Transverse colon (tissue), 4 donors: ENCODE data around the gene CHAD. TPM values are rescaled to one million over a fixed set of nuclear protein-coding genes. Genes with fewer than 3 reads are reported as not detected.

Source experiments
- DNase-seq: peaks from one replicate; pipeline ENCODE4 v3.0.0-alpha.2; 2019
- H3K27ac ChIP-seq, 4 donors: fragments of 200-600 bp; sonication (generic); 2 replicates each; pipeline ENCODE4 v1.5.1; 2016 to 2018; ENCODE audit warnings: inconsistent platforms in 4 of 4
- H3K27me3 ChIP-seq: fragments of 200-600 bp; sonication (generic); 2 replicates; pipeline ENCODE4 v1.5.1; 2017; ENCODE audit warnings: inconsistent platforms
- H3K36me3 ChIP-seq, 4 donors: fragments of 200-600 bp; sonication (generic); 2 replicates each; pipeline ENCODE4 v1.5.1; 2017 to 2019; ENCODE audit warnings: inconsistent platforms in 4 of 4
- H3K4me1 ChIP-seq, 4 donors: fragments of 200-600 bp; sonication (generic); 2 replicates each; pipeline ENCODE4 v1.5.1; 2017 to 2020; ENCODE audit warnings: inconsistent platforms in 4 of 4
- H3K4me3 ChIP-seq, 4 donors: fragments of 200-600 bp; sonication (generic); 1 replicate in 1 of 4; 2 replicates in 3 of 4; pipeline versions ENCODE4 v1.5.1 to v1.6.1; 2017 to 2019; ENCODE audit warnings: inconsistent platforms in 4 of 4
- H3K9me3 ChIP-seq, 2 donors: fragments of 200-600 bp; sonication (generic); 2 replicates each; pipeline ENCODE4 v1.5.1; 2017 to 2019; ENCODE audit warnings: inconsistent platforms in 2 of 2
- CTCF ChIP-seq, 5 experiments: fragments of 200-600 bp in 3 of 5; fragments of 450-650 bp in 2 of 5; sonication (generic) in 3 of 5; IDR thresholded peaks; 1 replicate in 2 of 5; 2 replicates in 3 of 5; pipeline ENCODE4 v1.5.1; 2016 to 2017; ENCODE audit warnings: antibody characterized with exemption in 5 of 5, inconsistent platforms in 3 of 5, mild to moderate bottlenecking in 2 of 5, moderate library complexity in 1 of 5
- EP300 ChIP-seq: sonication (generic); formaldehyde crosslinking; IDR thresholded peaks from one replicate; pipeline ENCODE4 v1.6.1; 2017; ENCODE audit warnings: antibody characterized with exemption, low read depth
- POLR2A ChIP-seq: fragments of 450-650 bp; IDR thresholded peaks from one replicate; pipeline ENCODE4 v1.6.1; 2016; ENCODE audit warnings: antibody characterized with exemption, mild to moderate bottlenecking, moderate library complexity
- POLR2AphosphoS5 ChIP-seq, 3 donors: sonication (generic); formaldehyde crosslinking; IDR thresholded peaks; one replicate each; pipeline ENCODE4 v1.6.1; 2016; ENCODE audit warnings: antibody characterized with exemption in 3 of 3
- WGBS, 2 donors: methylation state at CpG; one replicate each; pipeline ENCODE4 v1.1.5; 2018; ENCODE audit warnings: low coverage in 1 of 2; 5-methylcytosine and 5-hydroxymethylcytosine counted together
- in situ Hi-C, 4 donors: fragments of 200-750 bp; cut with MboI; loops; one replicate each; pipeline versions ENCODE4 v1.15.0 to v1.15.1; 2017; ENCODE audit warnings: low sequenced_read_pairs in 3 of 4, low pct_ligation_motif_present in 1 of 4, low pct_unique_long_range_greater_than_20kb in 1 of 4
- intact Hi-C: fragments of 100-400 bp; cut with DNase I; formaldehyde crosslinking; loops from one replicate; pipeline ENCODE4 v1.15.1; 2023; ENCODE audit warnings: low total_unique reads
- total RNA-seq, 4 donors: library from RNA; depleted of rRNA; stranded (reverse); fragments of >200 nt; gene quantifications; one replicate each; pipeline ENCODE4 v1.1.0, GENCODE V29; 2016

Gene CHAD
- total RNA-seq, 4 donors from 2014 or later: 9.6 to 59.8 (median 19.7) TPM

GRCh38 chr17:50462446-50462845 is 6.2 kb downstream of the CHAD start:
- no peak overlapping the region for H3K4me3 ChIP-seq
- no peaks in the 10 kb centered on the region for H3K27me3 ChIP-seq
- 87% methylated on average over 9 of the region's 9 CpGs; no CpG with 5 or more reads in 1 of the 2 donors for WGBS, 2 donors
- TF ChIP-seq POLR2AphosphoS5 (IDR thresholded peaks at IDR 0.05): no peak
- no peaks in the 10 kb centered on the region for H3K9me3 ChIP-seq
- H3K4me1 ChIP-seq: peaks cover 7 to 34% (median 15%) of the 10 kb centered on the region in 4 donors
- no peaks in the 10 kb centered on the region for H3K36me3 ChIP-seq
- in situ Hi-C loops (no loop called here), intact Hi-C loops (no loop called here)
- no peak overlapping the region for H3K27ac ChIP-seq
- no peak for DNase-seq

GRCh38 chr17:50461550-50462132 is 7.0 kb downstream of the CHAD start:
- DNase-seq: no peak

GRCh38 chr17:50460831-50461526 is 7.7 kb downstream of the CHAD start:
- no peak for DNase-seq

More at GRCh38 chr17:50461550-50462132, 7.0 kb downstream of the CHAD start:
- Histone ChIP-seq H3K27ac (no peak overlapping the region), H3K9me3 (no peaks in the 10 kb centered on the region), H3K36me3 (no peaks in the 10 kb centered on the region), H3K4me3 (no peak overlapping the region), H3K27me3 (no peaks in the 10 kb centered on the region), H3K4me1 (peaks cover 3 to 34% (median 9%) of the 10 kb centered on the region in 4 donors)
- intact Hi-C loops (no loop called here), in situ Hi-C loops (no loop called here)
- WGBS, 2 donors: 96% methylated on average over 14 of the region's 14 CpGs; no CpG with 5 or more reads in 1 of the 2 donors
- TF ChIP-seq POLR2AphosphoS5 (IDR thresholded peaks at IDR 0.05) (no peak), CTCF (IDR thresholded peaks at IDR 0.05) (no peak), EP300 (no peak), POLR2A (no peak)

GRCh38 chr17:50459756-50460155 is 8.9 kb downstream of the CHAD start:
- TF ChIP-seq POLR2A (no peak), CTCF (IDR thresholded peaks at IDR 0.05) (no peak), EP300 (no peak)
- Histone ChIP-seq H3K27me3 (no peaks in the 10 kb centered on the region), H3K36me3 (no peaks in the 10 kb centered on the region), H3K27ac (peak overlapping the region in 1 of 4 donors; percentile 10), H3K4me3 (no peak overlapping the region), H3K9me3 (no peaks in the 10 kb centered on the region), H3K4me1 (peaks cover 0 to 44% (median 10%) of the 10 kb centered on the region in 4 donors)
- intact Hi-C loops: no loop called here
- in situ Hi-C loops: no loop called here
- 90 to 100% methylated on average over 1 to 4 of the region's 4 CpGs for WGBS, 2 donors
- DNase-seq: no peak

More at GRCh38 chr17:50460831-50461526, 7.7 kb downstream of the CHAD start:
- intact Hi-C loops (no loop called here), in situ Hi-C loops (no loop called here)
- WGBS, 2 donors: 90 to 100% methylated on average over 1 to 8 of the region's 9 CpGs
- Histone ChIP-seq H3K27ac (no peak overlapping the region), H3K27me3 (no peaks in the 10 kb centered on the region), H3K36me3 (no peaks in the 10 kb centered on the region), H3K4me3 (no peak overlapping the region), H3K4me1 (peaks cover 0 to 37% (median 7%) of the 10 kb centered on the region in 4 donors), H3K9me3 (no peaks in the 10 kb centered on the region)
- TF ChIP-seq CTCF (IDR thresholded peaks at IDR 0.05) (no peak), POLR2AphosphoS5 (IDR thresholded peaks at IDR 0.05) (no peak), EP300 (no peak), POLR2A (no peak)
